Ectodermal cell (in vitro differentiated cells): Measurements from ENCODE around the gene SGSM2.
A peak's percentile ranks its signal among the peaks of the same experiment; 100 is the strongest.

Experiments used
- H3K27ac ChIP-seq: 2 replicates; pipeline ENCODE4 v1.7.0; 2013; ENCODE audit warnings: mild to moderate bottlenecking, low read depth, low read length; ENCODE audit not compliant: insufficient read depth, poor library complexity, severe bottlenecking
- H3K27me3 ChIP-seq: 2 replicates; pipeline ENCODE4 v1.7.0; 2013; ENCODE audit warnings: mild to moderate bottlenecking, low read length; ENCODE audit not compliant: insufficient read depth, control insufficient read depth, poor library complexity, severe bottlenecking
- H3K36me3 ChIP-seq: one replicate; pipeline ENCODE4 v1.7.0; 2013; ENCODE audit warnings: low read length; ENCODE audit not compliant: control insufficient read depth, insufficient read depth
- H3K4me1 ChIP-seq: one replicate; pipeline ENCODE4 v1.7.0; 2013; ENCODE audit warnings: low read length; ENCODE audit not compliant: control insufficient read depth, insufficient read depth
- H3K4me3 ChIP-seq: 2 replicates; pipeline ENCODE4 v1.7.0; 2013; ENCODE audit warnings: low read depth, low read length, control low read depth; ENCODE audit not compliant: insufficient read depth
- H3K9me3 ChIP-seq: 2 replicates; pipeline ENCODE4 v1.7.0; 2013; ENCODE audit warnings: mild to moderate bottlenecking, low read length, moderate library complexity; ENCODE audit not compliant: control insufficient read depth
- WGBS, 2 experiments: methylation state at CpG; one replicate each; pipeline ENCODE4 v1.1.7; 2013; ENCODE audit warnings: missing lambda C conversion rate in 2 of 2; 5-methylcytosine and 5-hydroxymethylcytosine counted together

SGSM2 gene

GRCh38 chr17:2386400-2387085 is 49.2 kb downstream of the SGSM2 start:
- WGBS, 2 experiments: 94% methylated on average over 22 of the region's 22 CpGs
- no peaks in the 10 kb centered on the region for H3K9me3 ChIP-seq
- H3K4me3 ChIP-seq: no peak overlapping the region
- no peaks in the 10 kb centered on the region for H3K36me3 ChIP-seq
- H3K4me1 ChIP-seq: peaks cover 41% of the 10 kb centered on the region
- no peak overlapping the region for H3K27ac ChIP-seq
- no peaks in the 10 kb centered on the region for H3K27me3 ChIP-seq

DNA sequence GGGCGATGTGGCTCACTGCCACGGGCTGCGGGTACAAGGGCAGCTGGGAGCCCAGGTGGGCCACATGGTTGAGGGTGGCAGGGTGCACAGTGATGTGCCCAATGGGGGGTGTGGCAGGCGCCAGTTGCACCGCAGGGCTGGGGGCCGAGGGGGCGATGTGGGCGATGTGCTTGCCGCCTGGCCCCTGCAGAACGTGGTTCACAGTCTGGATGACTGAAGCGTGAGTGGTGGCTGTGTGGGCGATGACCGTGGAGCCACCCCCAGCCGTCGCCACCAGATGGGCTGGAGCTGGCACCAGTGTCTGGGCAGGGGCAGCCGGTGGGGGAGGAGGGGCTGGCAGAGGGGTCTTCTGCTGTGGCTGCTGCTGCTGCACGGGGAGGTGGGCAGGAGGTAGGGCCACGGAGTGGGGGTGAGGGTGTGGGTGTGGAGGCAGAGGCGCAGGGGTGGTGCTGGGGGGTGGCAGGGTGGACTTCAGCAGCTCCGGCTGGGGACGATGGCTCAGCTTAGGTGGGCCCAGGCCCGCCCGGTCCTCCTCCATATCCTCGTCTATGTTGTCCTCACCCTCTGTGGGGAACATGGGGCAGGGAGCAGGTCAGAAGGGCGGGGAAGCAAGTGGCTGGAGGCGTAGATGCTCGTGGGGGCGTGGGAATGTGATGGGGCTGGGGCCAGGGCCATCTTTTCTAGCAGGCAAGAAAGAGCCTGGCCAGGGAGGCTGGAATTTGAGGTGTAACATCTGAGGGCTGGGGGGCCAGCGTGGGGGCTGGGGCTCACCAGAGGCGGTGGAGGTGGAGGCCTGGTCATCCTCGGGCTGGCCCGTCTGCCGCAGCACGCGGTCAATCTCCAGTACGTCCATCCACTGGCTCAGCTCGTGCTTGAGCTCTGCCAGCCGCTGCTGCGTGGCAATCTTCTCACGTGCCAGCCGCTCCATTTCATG is 50.1 kb downstream of the SGSM2 start:
- peaks cover 48% of the 10 kb centered on the region for H3K4me1 ChIP-seq
- 95 to 97% methylated on average over 41 of the region's 41 CpGs for WGBS, 2 experiments
- H3K27me3 ChIP-seq: no peaks in the 10 kb centered on the region
- H3K27ac ChIP-seq: no peak overlapping the region
- no peak overlapping the region for H3K4me3 ChIP-seq
- H3K9me3 ChIP-seq: no peaks in the 10 kb centered on the region
- no peaks in the 10 kb centered on the region for H3K36me3 ChIP-seq

DNA sequence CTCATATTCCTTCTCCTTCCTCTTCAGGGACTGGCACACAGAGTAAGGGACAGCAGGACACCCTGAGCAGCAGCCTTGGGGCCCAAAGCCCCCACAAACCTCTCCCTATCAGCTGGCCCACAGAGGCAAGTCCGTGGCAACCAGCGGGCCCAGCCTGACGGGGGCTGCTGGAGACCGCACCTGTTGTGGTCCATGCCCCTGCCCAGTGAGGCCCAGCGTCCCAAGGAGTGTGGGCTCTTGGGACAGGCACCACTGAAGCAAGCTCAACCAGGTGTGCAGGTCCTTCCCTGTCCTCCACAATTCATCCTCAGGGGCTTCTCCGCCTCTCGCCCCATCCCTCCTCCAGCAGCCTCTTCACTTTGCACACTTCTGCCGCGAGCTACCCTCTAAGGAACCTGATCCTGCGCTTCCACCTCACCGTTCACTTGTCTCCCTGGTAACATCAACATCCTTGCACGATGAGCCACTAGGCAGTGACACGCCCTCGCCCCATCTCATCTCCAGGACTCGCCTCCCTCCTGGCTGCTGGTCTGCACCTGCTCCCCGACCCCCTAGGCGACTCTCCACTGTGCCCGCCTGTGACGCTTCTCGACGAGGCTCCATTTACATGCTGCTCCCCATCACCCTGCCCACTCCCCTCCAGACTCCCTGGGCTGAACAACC is 50.9 kb downstream of the SGSM2 start:
- WGBS, 2 experiments: 91 to 93% methylated on average over 21 of the region's 21 CpGs
- Histone ChIP-seq H3K27ac (no peak overlapping the region), H3K36me3 (no peaks in the 10 kb centered on the region), H3K9me3 (no peaks in the 10 kb centered on the region), H3K27me3 (no peaks in the 10 kb centered on the region), H3K4me1 (peaks cover 48% of the 10 kb centered on the region), H3K4me3 (no peak overlapping the region)

- Histone ChIP-seq H3K27ac (no peak overlapping the region), H3K9me3 (no peaks in the 10 kb centered on the region), H3K4me1 (peaks cover 47% of the 10 kb centered on the region), H3K27me3 (no peaks in the 10 kb centered on the region), H3K36me3 (no peaks in the 10 kb centered on the region), H3K4me3 (no peak overlapping the region)
- 85% methylated on average over 15 of the region's 15 CpGs for WGBS, 2 experiments
These were observed 51.4 kb downstream of the SGSM2 start for GRCh38 chr17:2388683-2389055.

DNA sequence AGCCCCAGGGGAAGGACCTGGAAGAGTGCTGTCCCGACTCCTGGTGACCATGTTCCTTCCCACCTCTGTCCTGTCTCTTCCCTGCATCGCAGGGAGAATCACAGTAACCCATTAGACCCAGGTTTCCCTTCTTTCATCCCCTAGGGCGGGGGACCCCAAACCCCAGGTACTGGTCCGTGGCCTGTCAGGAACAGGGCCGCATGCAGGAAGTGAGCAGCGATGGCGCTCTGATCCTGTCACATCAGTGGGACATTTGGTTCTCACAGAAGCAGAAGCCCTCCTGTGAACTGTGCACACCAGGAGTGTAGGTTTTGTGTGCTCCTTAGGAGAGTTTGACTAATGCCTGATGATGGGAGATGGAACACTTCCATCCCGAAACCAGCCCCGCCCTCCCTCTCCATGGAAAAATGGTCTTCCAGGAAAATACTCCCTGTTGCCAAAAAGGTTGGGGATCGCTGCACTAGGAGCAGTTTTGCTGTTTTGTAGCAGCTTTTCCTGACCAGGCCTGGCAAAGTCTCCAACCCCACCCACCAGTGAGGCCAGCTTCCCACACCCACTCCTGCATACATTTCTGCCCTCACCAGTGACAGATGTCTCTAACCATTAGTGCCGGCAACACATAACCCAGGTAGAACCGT is 53.0 kb downstream of the SGSM2 start:
- Histone ChIP-seq H3K36me3 (no peaks in the 10 kb centered on the region), H3K4me1 (peaks cover 48% of the 10 kb centered on the region)
- WGBS, 2 experiments: 93 to 95% methylated on average over 12 of the region's 12 CpGs

GRCh38 chr17:2391597-2392251 is 54.4 kb downstream of the SGSM2 start:
- no peaks in the 10 kb centered on the region for H3K36me3 ChIP-seq
- no peaks in the 10 kb centered on the region for H3K9me3 ChIP-seq
- H3K27ac ChIP-seq: no peak overlapping the region
- peaks cover 52% of the 10 kb centered on the region for H3K4me1 ChIP-seq
- WGBS, 2 experiments: 87 to 88% methylated on average over 18 of the region's 18 CpGs
- H3K27me3 ChIP-seq: no peaks in the 10 kb centered on the region
- H3K4me3 ChIP-seq: peak overlapping the region; percentile 78

More for the DNA sequence above, 53.0 kb downstream of the SGSM2 start:
- H3K27ac ChIP-seq: no peak overlapping the region
- no peak overlapping the region for H3K4me3 ChIP-seq
- no peaks in the 10 kb centered on the region for H3K9me3 ChIP-seq
- no peaks in the 10 kb centered on the region for H3K27me3 ChIP-seq

- Histone ChIP-seq H3K27ac (peak overlapping the region; percentile 95), H3K4me3 (peak overlapping the region; percentile 78), H3K27me3 (no peaks in the 10 kb centered on the region), H3K9me3 (no peaks in the 10 kb centered on the region), H3K4me1 (peaks cover 59% of the 10 kb centered on the region), H3K36me3 (no peaks in the 10 kb centered on the region)
- WGBS, 2 experiments: 4 to 5% methylated on average over 83 of the region's 83 CpGs
These were observed 55.2 kb downstream of the SGSM2 start for GRCh38 chr17:2392252-2393173.

GRCh38 chr17:2393174-2393953 is 56.1 kb downstream of the SGSM2 start:
- Histone ChIP-seq H3K27me3 (peaks cover 3% of the 10 kb centered on the region), H3K27ac (peak overlapping the region; percentile 95), H3K4me3 (peak overlapping the region; percentile 78), H3K36me3 (no peaks in the 10 kb centered on the region), H3K9me3 (no peaks in the 10 kb centered on the region), H3K4me1 (peaks cover 65% of the 10 kb centered on the region)
- 0% methylated on average over 98 to 99 of the region's 99 CpGs for WGBS, 2 experiments
